H1 (cell line): ENCODE measurements around the gene RPL41. TPM values are rescaled to one million over a fixed set of nuclear protein-coding genes. Genes with fewer than 3 reads are reported as not detected.

Experiments used
- ASH2L ChIP-seq: fragments of 200-600, 300-600 bp; sonication (generic); IDR thresholded peaks from one replicate; pipeline ENCODE4 v1.7.1; 2017; ENCODE audit warnings: low read length
- GABPA ChIP-seq: IDR thresholded peaks from 2 replicates; pipeline ENCODE4 v1.6.1; 2011; ENCODE audit warnings: mild to moderate bottlenecking, low read length, moderate library complexity, borderline replicate concordance; ENCODE audit not compliant: insufficient read depth
- MAX ChIP-seq: IDR thresholded peaks from 2 replicates; pipeline ENCODE4 v1.6.1; 2012; ENCODE audit warnings: inconsistent platforms
- SIX5 ChIP-seq: IDR thresholded peaks from 2 replicates; pipeline ENCODE4 v1.6.1; 2011; ENCODE audit warnings: mild to moderate bottlenecking, low read depth, low read length
- SP1 ChIP-seq: IDR thresholded peaks from 2 replicates; pipeline ENCODE4 v1.6.1; 2011; ENCODE audit warnings: low read depth, low read length
- polyA plus RNA-seq, 7 experiments: library from polyadenylated mRNA; depleted of rRNA in 3 of 7; stranded (reverse) in 5 of 7; unstranded in 2 of 7; fragments of >200 nt in 5 of 7; fragments of 200-250 nt in 2 of 7; gene quantifications; 1 replicate in 5 of 7; 2 replicates in 1 of 7; 4 replicates in 1 of 7; pipeline versions ENCODE4 v1.2.1 to v1.2.3, GENCODE V29; 2011 to 2013; ENCODE audit warnings: missing spikeins in 2 of 7, mixed read lengths in 2 of 7
- total RNA-seq: library from RNA; stranded (reverse); fragmentation: NEBNext Ultra II Directional; extraction: Animal tissue kit (Norgen Biotek cat#: 25700); gene quantifications from 2 replicates; pipeline ENCODE4 v1.2.1, GENCODE V29; 2021

RPL41 gene
- total and polyA plus RNA-seq, 2 of the 8 experiments (the other 6 are each of a cell fraction or from before 2014, with no cell fraction given), result 4,440 to 16,488 TPM

- peak; percentile 7 for TF ChIP-seq ASH2L
- TF ChIP-seq GABPA, result no peak
- no peak for TF ChIP-seq SP1
- no peak for TF ChIP-seq SIX5
- 0 out of 2 replicates have a peak, but pooled peaks have one; percentile 29 for TF ChIP-seq MAX
- TF ChIP-seq, all 59 proteins: peak for 5
Observed at GRCh38 chr12:56162468-56163290, 46.2 kb downstream of the RPL41 start (continued).
